Ovary (tissue), 3 donors: ENCODE results near the gene RNF40.

Source experiments
- CTCF ChIP-seq, 3 donors: fragments of 450-650 bp in 2 of 3; fragments of 200-600 bp in 1 of 3; IDR thresholded peaks; one replicate each; pipeline versions ENCODE4 v1.5.1 to v1.8.0; 2016 to 2022; ENCODE audit warnings: antibody characterized with exemption in 3 of 3, mild to moderate bottlenecking in 1 of 3
- POLR2A ChIP-seq: fragments of 450-650 bp; IDR thresholded peaks from one replicate; pipeline ENCODE4 v1.6.1; 2017; ENCODE audit warnings: antibody characterized with exemption, mild to moderate bottlenecking, moderate library complexity
- donor health status: DM: no; HTN: no; CAD: no.

GRCh38 chr16:30821891-30822290 is 59.8 kb downstream of the RNF40 start:
- TF ChIP-seq CTCF (IDR thresholded peaks at IDR 0.05): no peak
- TF ChIP-seq POLR2A: no peak
